ENCODE measurements around the gene RHOF.

- TF ChIP-seq POLR2A (IDR thresholded peaks at IDR 0.05; ENCODE audit: extremely low read depth, insufficient read length), result no peak
- TF ChIP-seq CTCF (IDR thresholded peaks at IDR 0.05; ENCODE audit: low read depth, low read length), result no peak
- no peak for TF ChIP-seq MYC (IDR thresholded peaks at IDR 0.05; ENCODE audit: low read depth, low read length)
- no peak for TF ChIP-seq MAX (IDR thresholded peaks at IDR 0.05; ENCODE audit: low read depth, low read length)
Observed at GRCh38 chr12:121826318-121827150, 33.0 kb upstream of the RHOF start.
